GM19463 (cell line): ENCODE data around the gene CDCP2.
"Not testable (repeated sequence)": the region's sequence is repeated elsewhere in the genome, so short reads cannot be mapped to it uniquely, and the experiment has no call there.

Source experiments
- ATAC-seq: cut with Tn5 transposase; IDR thresholded peaks from one replicate; pipeline ENCODE4 v1.9.1; 2021; ENCODE audit warnings: mild to moderate bottlenecking, moderate library complexity; ENCODE audit not compliant: unreplicated experiment

CDCP2 gene

GRCh38 chr1:54118704-54119103 lies 34.1 kb downstream of the CDCP2 start:
- no peak for ATAC-seq

GRCh38 chr1:54117815-54118563 lies 34.8 kb downstream of the CDCP2 start:
- ATAC-seq = no peak

DNA sequence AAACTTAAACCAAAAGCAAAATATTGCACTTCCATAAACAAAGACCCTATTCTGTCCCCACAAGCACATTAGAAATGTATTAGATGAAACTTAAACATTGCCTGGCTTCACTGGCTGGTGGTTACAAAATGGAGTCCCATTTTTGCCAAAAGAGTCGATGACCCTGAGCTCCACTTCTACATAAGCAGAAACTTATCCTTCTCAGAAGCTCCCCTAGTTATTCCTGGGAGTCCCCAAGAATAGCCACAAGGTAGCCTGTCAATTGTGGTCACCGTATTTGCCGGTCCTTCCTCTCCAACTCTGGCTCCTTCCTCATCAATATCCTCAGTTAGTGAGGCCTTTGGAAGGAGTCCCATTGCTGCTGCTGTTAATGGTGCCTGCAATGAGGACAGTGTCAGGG lies 37.3 kb downstream of the CDCP2 start:
- ATAC-seq = no peak

GRCh38 chr1:54114955-54115354 lies 37.8 kb downstream of the CDCP2 start:
- no peak for ATAC-seq

- ATAC-seq = no peak
Observed at GRCh38 chr1:54114001-54114400, 38.8 kb downstream of the CDCP2 start.

DNA sequence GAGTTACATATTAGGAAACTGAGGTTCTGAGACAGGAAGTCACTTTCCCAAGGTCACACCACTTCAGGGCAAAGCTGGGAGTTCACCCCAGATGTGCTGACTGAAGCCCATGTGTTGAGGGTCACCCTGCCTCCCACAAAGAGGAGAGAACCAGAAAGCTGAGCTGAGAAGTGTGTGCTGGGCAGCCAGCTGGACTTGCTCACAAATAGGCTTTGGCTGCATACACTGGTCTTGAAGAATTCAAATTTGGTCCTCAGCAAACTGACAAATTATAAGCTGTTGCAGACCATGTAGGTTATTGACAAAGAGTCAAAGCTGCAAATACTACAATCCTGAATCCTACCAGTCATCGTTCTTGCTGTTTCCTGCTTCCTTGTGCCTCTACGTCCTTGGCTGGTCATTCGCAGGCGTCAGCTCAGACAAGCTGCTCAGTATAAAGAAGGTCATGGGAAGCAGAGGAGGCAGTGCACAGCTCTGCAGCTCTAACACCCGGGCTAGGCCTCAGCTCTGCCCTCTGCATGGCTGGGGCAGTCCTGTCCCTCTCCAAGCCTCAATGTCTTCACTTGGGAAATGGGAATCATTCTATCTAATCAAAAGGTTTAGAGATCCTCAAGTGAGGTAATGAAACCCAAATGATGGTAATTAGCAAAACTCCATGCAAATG lies 40.0 kb downstream of the CDCP2 start:
- ATAC-seq = no peak

GRCh38 chr1:54112027-54112426 lies 40.8 kb downstream of the CDCP2 start:
- ATAC-seq = no peak

DNA sequence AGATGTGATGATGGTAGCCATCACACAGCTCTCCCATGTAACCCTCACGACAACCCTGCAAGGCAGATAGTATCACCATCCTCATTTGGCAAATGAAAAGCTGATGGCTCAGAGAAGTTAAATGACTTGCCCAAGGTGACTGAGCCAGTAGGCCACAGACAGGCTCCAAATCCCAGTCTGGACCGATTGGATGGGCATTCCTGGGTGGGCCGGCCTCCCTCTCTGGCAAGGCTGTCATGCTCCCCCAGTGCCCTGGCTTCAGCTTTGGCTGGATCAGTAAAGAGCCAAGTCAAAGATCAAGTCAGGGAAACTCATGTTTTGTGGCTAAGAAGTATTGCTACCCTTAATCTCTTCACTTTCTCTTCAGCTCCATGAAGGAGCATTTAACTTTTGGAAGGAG lies 41.2 kb downstream of the CDCP2 start:
- no peak for ATAC-seq

- ATAC-seq = no peak
Observed at GRCh38 chr1:54110996-54111395, 41.8 kb downstream of the CDCP2 start.

GRCh38 chr1:54109129-54110090 lies 43.4 kb downstream of the CDCP2 start:
- ATAC-seq = no peak

GRCh38 chr1:54108156-54108555 lies 44.6 kb downstream of the CDCP2 start:
- no peak for ATAC-seq

GRCh38 chr1:54107131-54107530 lies 45.7 kb downstream of the CDCP2 start:
- no peak for ATAC-seq

DNA sequence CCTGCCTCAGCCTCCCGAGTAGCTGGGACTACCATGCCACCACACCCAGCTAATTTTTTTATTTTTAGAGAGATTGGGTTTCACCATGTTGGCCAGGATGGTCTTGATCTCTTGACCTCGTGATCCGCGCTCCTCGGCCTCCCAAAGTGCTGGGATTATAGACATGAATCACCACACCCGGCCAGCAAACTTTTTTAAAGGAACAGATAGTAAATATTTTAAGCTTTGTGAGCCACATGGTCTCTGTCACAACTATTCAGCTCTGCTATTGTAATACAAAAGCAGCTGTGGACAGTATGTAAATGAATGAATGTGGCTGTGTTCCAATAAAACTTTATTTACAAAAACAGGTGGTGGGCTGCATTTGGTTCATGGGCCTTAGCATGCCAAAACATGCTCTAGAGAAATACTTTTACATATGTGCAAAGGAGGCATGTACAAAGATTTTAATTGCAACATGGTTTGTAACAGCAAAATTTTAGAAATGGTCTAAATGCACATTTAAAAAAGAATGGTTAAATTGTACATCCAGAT lies 47.0 kb downstream of the CDCP2 start:
- ATAC-seq = no peak

GRCh38 chr1:54105080-54105479 lies 47.7 kb downstream of the CDCP2 start:
- ATAC-seq = no peak

DNA sequence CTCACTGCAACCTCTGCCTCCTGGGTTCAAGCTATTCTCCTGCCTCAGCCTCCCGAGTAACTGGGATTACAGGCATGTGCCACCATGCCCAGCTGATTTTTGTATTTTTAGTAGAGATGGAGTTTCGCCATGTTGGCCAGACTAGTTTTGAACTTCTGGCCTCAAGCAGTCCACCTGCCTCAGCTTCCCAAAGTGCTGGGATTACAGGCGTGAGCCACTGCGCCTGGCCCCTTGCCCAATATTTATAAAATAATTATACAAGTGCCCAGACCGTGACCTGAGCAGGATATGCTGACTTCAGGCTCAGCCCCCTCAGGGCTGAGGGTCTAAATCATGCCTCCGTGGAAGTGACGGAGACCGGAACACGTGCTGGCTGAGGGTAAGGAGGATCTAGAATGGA lies 48.2 kb downstream of the CDCP2 start:
- ATAC-seq = not testable (repeated sequence)

DNA sequence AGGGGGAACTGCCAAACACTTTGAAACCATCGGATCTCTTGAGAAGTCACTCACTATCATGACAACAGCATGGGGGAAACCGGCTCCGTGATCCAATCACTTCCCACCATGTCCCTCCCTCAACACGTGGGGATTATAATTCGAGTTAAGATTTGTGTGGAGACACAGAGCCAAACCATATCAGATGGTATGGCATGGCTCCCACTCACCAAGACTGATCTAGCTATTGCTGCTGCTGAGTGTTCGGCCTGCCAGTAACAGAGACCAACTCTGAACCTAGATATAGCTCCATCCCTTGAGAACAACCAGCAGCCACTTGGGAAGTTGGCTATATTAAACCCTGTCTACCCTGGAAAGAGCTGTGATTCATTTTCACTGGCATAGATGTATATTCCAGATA lies 49.4 kb downstream of the CDCP2 start:
- ATAC-seq = no peak

GRCh38 chr1:54100500-54100899 lies 52.3 kb downstream of the CDCP2 start:
- ATAC-seq = no peak

- no peak for ATAC-seq
Observed at GRCh38 chr1:54099061-54099610, 53.7 kb downstream of the CDCP2 start.

GRCh38 chr1:54096877-54097240 lies 55.9 kb downstream of the CDCP2 start:
- no peak for ATAC-seq

DNA sequence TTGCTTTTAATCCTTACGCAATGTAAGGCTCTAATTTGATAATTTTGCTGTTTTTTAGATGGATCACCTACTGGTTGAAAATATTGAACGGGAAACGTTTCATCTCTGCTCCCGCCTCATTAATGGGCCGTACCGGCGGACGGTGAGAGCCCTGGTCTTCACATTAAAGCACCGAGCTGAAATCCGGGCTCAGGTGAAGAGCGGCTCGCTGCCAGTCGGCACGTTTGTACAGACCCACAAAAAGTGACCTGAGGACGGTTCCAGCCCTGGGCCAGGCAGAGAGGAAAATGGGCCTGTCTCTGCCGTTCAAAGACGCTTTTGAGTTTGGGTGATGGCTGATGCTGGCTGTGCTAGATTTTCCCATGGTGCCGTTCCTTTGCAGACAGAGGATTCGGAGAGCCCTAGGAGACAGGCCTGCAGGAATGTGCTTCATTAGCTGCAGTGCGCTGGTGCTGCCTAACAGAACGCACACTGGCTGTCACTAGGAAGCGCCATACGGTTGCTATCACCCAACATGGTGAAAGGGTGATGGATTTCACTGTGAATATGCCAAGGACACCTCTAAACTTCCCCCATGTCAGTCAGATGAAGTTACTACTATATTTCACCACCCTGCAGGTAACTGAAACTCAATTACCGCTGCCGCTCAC lies 56.4 kb downstream of the CDCP2 start:
- no peak for ATAC-seq
